RWPE2 (cell line): ENCODE data around the gene NOS2.
"Not testable (repeated sequence)": the region's sequence is repeated elsewhere in the genome, so short reads cannot be mapped to it uniquely, and the experiment has no call there.

ENCODE experiments used
- ATAC-seq: fragments of 200-7000 bp; cut with Tn5 transposase; 3 replicates; pipeline ENCODE4 v1.9.1; 2021; ENCODE audit warnings: low read depth
- DNase-seq: peaks from one replicate; pipeline ENCODE4 v3.0.0-alpha.2; 2020; ENCODE audit warnings: low spot score
- H3K27ac ChIP-seq: fragments of 450-650 bp; 2 replicates; pipeline ENCODE4 v1.5.1; 2017; ENCODE audit warnings: mild to moderate bottlenecking; ENCODE audit not compliant: poor library complexity, severe bottlenecking
- H3K27me3 ChIP-seq: fragments of 250-450 bp; sonication (Bioruptor Pico); 2 replicates; pipeline ENCODE4 v1.5.1; 2021; ENCODE audit warnings: mild to moderate bottlenecking, moderate library complexity; ENCODE audit not compliant: insufficient read depth, poor library complexity, severe bottlenecking
- H3K36me3 ChIP-seq: fragments of 250-450 bp; sonication (Bioruptor Pico); 2 replicates; pipeline ENCODE4 v1.5.1; 2020; ENCODE audit warnings: low read depth, mild to moderate bottlenecking, moderate library complexity
- H3K4me1 ChIP-seq: fragments of 250-450 bp; sonication (Bioruptor Pico); 2 replicates; pipeline ENCODE4 v1.5.1; 2021; ENCODE audit warnings: mild to moderate bottlenecking, moderate library complexity; ENCODE audit not compliant: insufficient read depth, poor library complexity, severe bottlenecking
- H3K4me3 ChIP-seq: fragments of 250-450 bp; sonication (Bioruptor Pico); 2 replicates; pipeline ENCODE4 v1.5.1; 2021; ENCODE audit warnings: mild to moderate bottlenecking, moderate library complexity; ENCODE audit not compliant: severe bottlenecking
- H3K9me3 ChIP-seq: fragments of 250-450 bp; sonication (Bioruptor Pico); 2 replicates; pipeline ENCODE4 v1.5.1; 2021; ENCODE audit warnings: mild to moderate bottlenecking, moderate library complexity; ENCODE audit not compliant: severe bottlenecking
- CTCF ChIP-seq: fragments of 450-650 bp; IDR thresholded peaks from one replicate; pipeline ENCODE4 v1.5.1; 2017; ENCODE audit warnings: mild to moderate bottlenecking, moderate library complexity; ENCODE audit not compliant: poor library complexity, severe bottlenecking

Gene NOS2

GRCh38 chr17:27743281-27743885, 56.9 kb downstream of the NOS2 start:
- DNase-seq (no peak), ATAC-seq (no peak)
- Histone ChIP-seq H3K9me3 (no peaks in the 10 kb centered on the region), H3K27me3 (no peaks in the 10 kb centered on the region), H3K36me3 (no peaks in the 10 kb centered on the region), H3K27ac (no peak overlapping the region), H3K4me1 (no peaks in the 10 kb centered on the region), H3K4me3 (no peak overlapping the region)
- TF ChIP-seq CTCF: no peak

- H3K27ac ChIP-seq: no peak overlapping the region
- no peak for ATAC-seq
- no peak for TF ChIP-seq CTCF
Measured at GRCh38 chr17:27741971-27742575, 58.3 kb downstream of the NOS2 start.

GRCh38 chr17:27741361-27741861, 58.9 kb downstream of the NOS2 start:
- H3K27me3 ChIP-seq: no peaks in the 10 kb centered on the region
- TF ChIP-seq CTCF: no peak
- H3K4me3 ChIP-seq: no peak overlapping the region
- no peaks in the 10 kb centered on the region for H3K9me3 ChIP-seq
- DNase-seq (no peak), ATAC-seq (peak; percentile 59; the same call in 1 of the 3 replicates)
- no peaks in the 10 kb centered on the region for H3K4me1 ChIP-seq
- H3K36me3 ChIP-seq: no peaks in the 10 kb centered on the region
- H3K27ac ChIP-seq: no peak overlapping the region

More at GRCh38 chr17:27741971-27742575, 58.3 kb downstream of the NOS2 start:
- no peak for DNase-seq
- Histone ChIP-seq H3K9me3 (no peaks in the 10 kb centered on the region), H3K4me1 (no peaks in the 10 kb centered on the region), H3K27me3 (no peaks in the 10 kb centered on the region), H3K36me3 (no peaks in the 10 kb centered on the region), H3K4me3 (no peak overlapping the region)

- DNase-seq, H3K9me3 ChIP-seq, H3K27me3 ChIP-seq, H3K27ac ChIP-seq, ATAC-seq, H3K36me3 ChIP-seq, H3K4me1 ChIP-seq, H3K4me3 ChIP-seq: not testable (repeated sequence)
Measured at GRCh38 chr17:27740541-27740940, 59.8 kb downstream of the NOS2 start.

GRCh38 chr17:27733773-27734172, 66.6 kb downstream of the NOS2 start:
- Histone ChIP-seq H3K27ac (no peak overlapping the region), H3K4me3 (no peak overlapping the region), H3K9me3 (no peaks in the 10 kb centered on the region), H3K4me1 (no peaks in the 10 kb centered on the region), H3K27me3 (peaks cover 23% of the 10 kb centered on the region), H3K36me3 (no peaks in the 10 kb centered on the region)
- DNase-seq (no peak), ATAC-seq (0 out of 3 replicates have a peak, but pooled peaks have one; percentile 29)
- no peak for TF ChIP-seq CTCF

GRCh38 chr17:27732746-27733145, 67.6 kb downstream of the NOS2 start:
- H3K27me3 ChIP-seq: peaks cover 23% of the 10 kb centered on the region
- H3K9me3 ChIP-seq, H3K4me3 ChIP-seq, H3K27ac ChIP-seq, ATAC-seq, H3K4me1 ChIP-seq, DNase-seq, H3K36me3 ChIP-seq: not testable (repeated sequence)

- H3K4me1 ChIP-seq, ATAC-seq, DNase-seq, H3K4me3 ChIP-seq, H3K9me3 ChIP-seq, H3K27ac ChIP-seq, H3K36me3 ChIP-seq, H3K27me3 ChIP-seq: not testable (repeated sequence)
Measured at GRCh38 chr17:27725982-27726381, 74.3 kb downstream of the NOS2 start.
